Eye (tissue), 1 donor: ENCODE results near the gene RNF115.
"Not testable (repeated sequence)": the region's sequence is repeated elsewhere in the genome, so short reads cannot be mapped to it uniquely, and the experiment has no call there.

Source experiments
- DNase-seq: peaks from one replicate; pipeline ENCODE4 v3.0.0-alpha.2; 2015

Gene RNF115

DNA sequence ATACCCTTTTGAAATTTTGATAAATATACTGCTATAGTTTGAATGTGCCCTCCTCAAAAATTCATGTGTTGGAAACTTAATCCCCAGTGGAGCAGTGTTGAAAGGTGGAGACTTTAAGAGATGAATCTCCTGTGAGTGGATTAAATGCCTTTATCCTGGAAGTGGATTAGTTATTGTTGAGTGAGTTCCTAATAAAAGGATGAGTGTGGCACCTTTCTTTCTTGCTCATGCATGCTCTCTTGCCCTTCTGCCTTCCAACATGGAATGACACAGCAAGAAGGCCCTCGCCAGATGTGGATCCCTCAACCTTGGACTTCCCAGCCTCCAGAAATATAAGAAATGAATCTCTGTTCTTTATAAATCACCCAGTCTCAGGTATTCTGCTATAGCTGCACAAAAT lies 52.8 kb downstream of the RNF115 start:
- no peak for DNase-seq

DNA sequence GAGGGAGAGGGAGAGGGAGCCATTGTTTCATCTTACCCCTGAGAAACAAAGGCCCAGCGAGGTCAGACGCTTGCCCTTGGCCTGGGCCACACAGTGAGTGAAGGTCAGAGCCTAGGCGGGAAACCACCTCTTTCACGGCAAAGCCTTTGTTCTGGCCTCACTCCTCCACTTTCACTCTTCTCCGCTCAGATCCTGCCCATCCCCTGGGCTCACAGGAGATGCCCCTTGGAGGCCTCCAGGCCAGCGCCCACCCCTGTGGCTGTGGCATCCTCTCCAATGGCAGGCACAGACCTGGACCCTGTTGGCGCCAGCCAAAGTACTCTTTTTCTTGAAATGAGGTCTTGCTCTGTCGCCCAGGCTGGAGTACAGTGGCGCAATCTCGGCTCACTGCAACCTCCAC lies 55.9 kb downstream of the RNF115 start:
- DNase-seq, result not testable (repeated sequence)

DNA sequence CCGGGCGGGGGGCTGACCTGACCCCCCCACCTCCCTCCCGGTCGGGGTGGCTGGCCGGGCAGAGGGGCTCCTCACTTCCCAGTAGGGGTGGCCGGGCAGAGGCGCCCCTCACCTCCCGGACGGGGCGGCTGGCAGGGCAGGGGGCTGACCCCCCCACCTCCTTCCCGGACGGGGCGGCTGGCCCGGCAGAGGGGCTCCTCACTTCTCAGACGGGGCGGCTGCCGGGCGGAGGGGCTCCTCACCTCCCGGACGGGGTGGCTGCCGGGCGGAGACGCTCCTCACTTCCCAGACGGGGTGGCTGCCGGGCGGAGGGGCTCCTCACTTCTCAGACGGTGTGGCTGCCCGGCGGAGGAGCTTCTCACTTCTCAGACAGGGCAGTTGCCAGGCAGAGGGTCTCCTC lies 57.0 kb downstream of the RNF115 start:
- DNase-seq, result not testable (repeated sequence)

DNA sequence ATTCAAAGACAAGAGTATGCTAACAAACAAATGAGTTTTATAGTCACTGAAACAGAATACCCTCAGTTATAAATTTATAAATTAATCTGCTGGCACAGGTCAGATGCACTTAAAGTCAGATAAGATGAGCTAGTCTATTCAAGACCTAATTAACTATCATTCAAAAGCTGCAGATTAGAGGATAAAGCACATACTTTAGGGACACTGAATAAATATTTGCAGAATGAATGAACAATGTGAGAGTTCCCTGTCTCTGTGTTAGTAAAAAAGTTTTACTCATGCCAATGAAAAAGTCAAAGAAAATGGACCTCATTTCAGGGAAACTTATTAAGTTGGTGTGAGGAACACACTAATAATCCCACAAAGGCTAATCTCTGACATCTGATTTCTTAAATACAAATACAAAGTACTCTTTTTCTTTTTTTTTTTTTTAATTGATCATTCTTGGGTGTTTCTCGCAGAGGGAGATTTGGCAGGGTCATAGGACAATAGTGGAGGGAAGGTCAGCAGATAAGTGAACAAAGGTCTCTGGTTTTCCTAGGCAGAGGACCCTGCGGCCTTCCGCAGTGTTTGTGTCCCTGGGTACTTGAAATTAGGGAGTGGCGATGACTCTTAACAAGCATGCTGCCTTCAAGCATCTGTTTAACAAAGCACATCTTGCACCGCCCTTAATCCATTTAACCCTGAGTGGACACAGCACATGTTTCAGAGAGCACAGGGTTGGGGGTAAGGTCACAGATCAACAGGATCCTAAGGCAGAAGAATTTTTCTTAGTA lies 58.1 kb downstream of the RNF115 start:
- DNase-seq, result peak; percentile 3

DNA sequence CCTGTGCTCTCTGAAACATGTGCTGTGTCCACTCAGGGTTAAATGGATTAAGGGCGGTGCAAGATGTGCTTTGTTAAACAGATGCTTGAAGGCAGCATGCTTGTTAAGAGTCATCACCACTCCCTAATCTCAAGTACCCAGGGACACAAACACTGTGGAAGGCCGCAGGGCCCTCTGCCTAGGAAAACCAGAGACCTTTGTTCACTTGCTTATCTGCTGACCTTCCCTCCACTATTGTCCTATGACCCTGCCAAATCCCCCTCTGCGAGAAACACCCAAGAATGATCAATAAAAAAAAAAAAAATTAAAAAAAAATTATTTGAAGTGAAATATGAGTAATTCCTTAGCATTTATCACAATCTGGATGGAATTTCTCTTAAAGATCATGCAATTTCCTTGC lies 58.8 kb downstream of the RNF115 start:
- DNase-seq, result not testable (repeated sequence)

DNA sequence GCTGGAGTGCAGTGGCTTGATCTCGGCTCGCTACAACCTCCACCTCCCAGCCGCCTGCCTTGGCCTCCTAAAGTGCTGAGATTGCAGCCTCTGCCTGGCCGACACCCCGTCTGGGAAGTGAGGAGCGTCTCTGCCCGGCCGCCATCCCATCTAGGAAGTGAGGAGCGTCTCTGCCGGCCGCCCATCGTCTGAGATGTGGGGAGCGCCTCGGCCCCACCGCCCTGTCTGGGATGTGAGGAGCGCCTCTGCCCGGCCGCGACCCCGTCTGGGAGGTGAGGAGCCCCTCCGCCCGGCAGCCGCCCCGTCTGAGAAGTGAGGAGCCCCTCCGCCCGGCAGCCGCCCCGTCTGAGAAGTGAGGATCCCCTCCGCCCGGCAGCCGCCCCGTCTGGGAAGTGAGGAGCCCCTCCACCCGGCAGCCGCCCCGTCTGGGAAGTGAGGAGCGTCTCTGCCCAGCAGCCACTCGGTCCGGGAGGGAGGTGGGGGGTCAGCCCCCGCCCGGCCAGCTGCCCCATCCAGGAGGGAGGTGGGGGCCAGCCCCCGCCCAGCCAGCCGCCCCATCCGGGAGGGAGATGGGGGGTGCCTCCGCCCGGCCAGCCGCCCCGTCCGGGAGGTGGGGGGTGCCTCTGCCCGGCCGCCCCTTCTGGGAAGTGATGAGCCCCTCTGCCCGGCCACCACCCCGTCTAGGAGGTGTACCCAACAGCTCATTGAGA lies 59.5 kb downstream of the RNF115 start:
- DNase-seq, result not testable (repeated sequence)

DNA sequence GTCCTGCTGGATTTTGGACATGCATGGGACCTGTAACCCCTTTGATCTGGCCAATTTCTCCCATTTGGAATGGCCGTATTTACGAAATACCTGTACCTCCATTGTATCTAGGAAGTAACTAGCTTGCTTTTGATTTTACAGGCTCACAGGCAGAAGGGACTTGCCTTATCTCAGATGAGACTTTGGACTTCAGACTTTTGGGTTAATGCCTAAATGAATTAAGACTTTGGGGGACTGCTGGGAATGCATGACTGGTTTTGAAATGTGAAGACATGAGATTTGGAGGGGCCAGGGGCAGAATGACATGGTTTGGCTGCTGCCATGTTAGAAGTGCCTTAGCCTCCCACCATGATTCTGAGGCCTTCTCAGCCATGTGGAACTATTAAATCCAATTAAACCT lies 61.9 kb downstream of the RNF115 start:
- DNase-seq, result not testable (repeated sequence)

DNA sequence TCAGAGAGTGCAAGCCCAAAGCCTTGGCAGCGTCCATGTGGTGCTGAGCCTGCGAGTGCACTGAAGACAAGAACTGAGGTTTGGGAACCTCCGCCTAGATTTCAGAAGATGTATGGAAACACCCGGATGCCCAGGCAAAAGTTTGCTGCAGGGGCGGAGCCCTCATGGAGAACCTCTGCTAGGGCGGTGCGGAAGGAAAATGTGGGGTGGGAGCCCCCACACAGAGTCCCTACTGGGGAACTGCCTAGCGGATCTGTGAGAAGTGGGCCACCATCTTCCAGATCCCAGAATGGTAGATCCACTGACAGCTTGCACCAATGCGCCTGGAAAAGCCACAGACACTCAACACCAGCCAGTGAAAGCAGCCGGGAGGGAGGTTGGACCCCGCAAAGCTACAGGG lies 62.4 kb downstream of the RNF115 start:
- not testable (repeated sequence) for DNase-seq

DNA sequence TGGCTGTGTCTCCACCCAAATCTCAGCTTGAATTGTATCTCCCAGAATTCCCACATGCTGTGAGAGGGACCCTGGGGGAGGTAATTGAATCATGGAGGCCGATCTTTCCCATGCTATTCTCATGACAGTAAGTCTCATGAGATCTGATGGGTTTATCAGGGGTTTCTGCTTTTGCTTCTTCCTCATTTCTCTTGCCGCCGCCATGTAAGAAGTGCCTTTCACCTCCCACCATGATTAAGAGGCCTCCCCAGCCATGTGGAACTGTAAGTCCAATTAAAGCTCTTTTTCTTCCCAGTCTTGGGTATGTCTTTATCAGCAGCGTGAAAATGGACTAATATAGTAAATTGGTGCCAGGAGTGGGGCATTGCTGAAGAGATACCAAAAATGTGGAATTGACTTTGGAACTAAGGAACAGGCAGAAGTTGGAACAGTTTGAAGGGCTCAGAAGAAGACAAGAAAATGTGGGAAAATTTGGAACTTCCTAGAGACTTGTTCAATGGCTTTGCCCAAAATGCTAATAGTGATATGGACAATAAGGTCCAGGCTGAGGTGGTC lies 63.4 kb downstream of the RNF115 start:
- not testable (repeated sequence) for DNase-seq

DNA sequence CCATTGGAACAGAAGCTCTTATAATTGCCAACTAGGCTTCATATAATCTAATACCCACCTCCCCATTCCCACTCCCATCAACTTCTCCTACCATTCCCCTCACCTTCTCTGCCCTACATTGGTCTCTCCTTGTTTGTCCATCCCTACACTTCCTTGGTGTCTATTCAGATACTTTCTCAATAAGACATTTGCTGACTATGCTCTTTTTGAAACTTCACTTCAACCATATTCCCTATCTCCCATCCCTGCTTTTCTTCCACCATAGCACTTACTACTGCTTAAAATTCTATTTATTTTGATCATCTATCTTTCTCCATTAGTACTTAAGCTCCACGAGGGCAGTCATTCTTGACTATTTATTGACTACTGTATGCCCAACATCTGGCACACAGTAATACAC lies 64.2 kb downstream of the RNF115 start:
- DNase-seq, result no peak

DNA sequence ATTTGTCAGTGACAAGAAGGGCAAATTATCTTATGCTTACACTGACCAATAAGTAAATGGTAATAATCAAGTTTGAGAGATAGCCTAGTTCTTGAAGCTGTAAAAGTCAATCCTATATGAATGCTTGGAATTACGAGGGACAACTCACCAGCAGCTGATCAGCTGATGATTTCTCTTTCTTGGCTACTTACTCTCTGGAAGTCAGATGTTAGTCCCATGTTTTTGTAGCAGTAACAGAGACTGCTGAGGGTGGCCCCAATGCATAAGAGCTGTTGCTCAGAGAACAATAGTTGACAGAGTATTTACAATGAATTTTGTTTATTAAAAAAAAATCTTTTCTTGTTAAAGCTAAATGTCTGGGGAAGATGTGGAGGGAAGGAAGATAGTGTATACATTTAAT lies 65.3 kb downstream of the RNF115 start:
- no peak for DNase-seq

DNA sequence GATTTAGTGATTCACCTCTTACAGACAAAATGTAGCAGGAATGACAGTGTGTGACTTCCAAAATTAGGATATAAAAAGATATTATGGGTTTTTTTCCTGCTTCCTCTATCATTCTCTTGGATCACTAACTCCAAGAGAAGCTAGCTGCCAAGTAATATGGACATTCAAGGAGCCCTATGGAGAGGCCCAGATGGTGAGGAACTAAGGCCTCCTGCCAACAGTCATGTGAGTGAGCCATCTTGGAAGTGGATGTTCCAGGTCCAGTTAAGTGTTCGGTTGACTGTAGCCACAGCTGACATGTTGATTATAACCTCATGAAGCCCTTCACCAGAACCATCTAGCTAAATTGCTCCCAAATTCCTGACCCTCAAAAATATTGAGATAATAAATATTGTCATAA lies 65.8 kb downstream of the RNF115 start:
- no peak for DNase-seq

DNA sequence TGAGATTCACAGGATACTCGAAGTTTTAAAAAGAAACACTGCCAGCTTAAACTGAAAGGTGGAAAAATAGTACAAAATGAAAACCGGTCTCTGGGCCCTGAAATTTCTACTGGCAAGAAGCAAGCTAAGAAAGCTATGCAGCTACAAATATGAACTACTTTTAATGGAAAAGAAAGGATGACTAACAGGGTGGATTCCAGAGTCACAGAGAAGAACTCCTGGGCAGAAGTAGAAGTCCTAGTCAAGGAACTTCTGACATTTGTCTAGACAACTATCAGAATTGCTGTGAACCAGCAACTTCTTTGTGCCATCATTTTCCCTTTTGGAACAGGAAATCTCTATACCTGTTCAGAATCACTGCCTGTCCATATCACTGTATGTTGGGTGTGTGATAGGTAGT lies 66.5 kb downstream of the RNF115 start:
- no peak for DNase-seq

DNA sequence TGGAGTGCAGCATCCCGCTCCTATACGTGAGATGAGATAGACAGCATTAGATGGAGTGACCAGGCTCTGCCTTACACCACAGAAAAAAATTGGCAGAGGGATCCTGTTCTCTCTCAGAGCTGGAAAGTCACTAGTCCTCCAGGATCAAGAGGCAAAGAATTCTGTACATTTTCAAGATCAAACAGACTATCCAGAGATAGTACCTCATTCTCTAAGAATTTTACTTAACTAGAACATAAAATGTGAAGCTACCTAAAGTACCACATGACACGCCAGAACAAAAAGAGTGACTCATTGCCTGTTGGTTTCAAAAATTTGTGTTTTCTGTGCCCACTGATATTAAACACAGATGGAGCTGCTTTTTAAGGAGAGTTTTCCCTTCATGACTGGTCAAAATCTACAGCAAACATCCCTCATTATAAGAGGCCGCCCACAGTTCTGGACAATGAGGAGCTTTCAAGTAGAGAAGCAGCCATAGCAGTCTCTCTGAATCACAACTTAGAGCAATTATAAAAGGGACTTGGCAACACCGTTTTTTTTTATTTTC lies 72.3 kb downstream of the RNF115 start:
- DNase-seq, result peak; percentile 19

DNA sequence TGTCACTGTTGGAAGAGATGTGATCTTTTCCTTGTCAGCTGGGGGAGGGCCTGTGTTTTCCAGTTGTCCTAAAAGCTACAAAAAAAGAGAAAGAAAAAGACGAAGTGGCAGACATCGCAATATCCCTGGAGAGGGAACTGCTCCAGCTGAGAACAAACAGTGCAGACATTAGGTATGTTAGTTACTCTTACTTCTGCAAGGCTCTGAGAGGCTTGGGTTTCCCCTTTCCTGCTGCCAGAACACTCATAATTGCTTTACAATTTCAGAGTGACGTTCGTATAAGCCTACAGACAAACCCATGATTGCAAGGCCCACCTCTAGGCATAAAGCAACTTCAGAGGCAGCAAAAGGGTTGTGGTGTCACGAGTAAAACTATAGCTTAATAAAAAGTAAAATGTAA lies 73.5 kb downstream of the RNF115 start:
- DNase-seq, result no peak

DNA sequence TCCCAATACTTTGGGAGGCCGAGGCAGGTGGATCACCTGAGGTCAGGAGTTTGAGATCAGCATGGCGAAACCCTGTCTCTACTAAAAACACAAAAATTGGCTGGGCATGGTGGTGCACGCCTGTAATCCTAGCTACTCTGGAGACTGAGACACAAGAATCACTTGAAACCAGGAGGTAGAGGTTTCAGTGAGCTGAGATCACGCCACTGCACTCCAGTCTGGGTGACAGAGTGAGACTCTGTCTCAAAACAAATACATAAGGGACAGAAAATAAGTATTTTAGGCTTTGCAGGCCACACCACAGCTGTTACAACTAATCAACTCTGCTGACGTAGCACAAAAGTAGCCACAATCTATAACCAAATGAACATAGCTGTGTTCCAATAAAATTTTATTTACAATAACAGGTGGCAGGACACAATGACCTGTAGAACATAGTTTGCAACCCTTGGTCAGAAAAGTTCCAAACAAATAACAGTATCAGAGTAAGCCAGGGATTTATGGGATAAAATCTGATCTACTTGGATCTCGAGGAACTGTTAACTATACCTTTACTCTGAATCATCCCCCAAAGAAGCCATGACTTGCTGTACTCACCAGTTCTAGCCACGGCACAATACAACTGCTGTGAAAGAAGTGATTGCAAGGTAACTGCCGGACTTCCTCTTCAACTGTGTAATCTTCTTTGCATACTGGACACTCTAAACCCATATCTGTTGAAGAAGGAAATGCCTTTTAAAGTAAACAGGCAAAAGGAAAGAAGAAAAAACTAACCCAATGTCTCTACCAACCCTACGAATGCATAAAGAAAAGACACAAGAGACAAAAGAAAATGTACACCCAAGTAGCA lies 76.3 kb downstream of the RNF115 start:
- DNase-seq, result no peak

DNA sequence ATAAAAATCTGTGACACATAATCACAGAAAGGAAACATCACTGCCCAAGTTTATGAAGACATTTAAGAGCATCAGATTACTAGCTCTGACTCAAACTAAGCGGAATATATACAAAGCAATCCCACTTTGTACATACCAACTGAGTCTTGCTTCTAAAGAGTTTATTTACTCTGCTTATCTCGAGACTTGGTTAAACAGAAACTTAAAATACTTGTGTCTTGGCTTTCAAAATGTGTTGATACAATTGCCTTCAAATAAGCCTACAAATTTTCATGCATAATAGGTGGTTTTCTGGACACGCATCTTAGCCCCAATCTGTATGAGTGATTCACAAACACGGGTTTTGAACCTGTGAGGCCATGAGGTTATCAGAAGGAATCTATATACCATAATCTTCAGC lies 83.6 kb downstream of the RNF115 start:
- no peak for DNase-seq

DNA sequence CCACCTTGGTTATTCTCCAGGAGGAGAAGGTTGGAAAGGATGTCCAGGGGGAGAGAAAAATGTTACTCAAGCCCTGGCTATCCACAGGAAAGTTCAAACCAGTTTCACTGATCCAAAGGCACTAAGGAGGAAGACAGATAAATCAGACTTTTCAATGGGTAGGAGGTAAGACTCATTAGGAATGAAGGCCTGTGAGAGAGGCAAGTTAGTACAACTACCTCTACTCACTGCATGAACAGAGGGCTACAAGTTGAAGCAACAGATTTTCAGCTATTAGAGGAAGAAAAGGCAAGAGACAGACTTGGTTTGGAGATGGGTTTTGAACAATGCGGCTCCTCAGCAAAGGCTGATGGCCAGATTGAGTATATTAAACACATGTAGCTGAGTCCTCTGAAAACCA lies 87.7 kb downstream of the RNF115 start:
- DNase-seq, result no peak

DNA sequence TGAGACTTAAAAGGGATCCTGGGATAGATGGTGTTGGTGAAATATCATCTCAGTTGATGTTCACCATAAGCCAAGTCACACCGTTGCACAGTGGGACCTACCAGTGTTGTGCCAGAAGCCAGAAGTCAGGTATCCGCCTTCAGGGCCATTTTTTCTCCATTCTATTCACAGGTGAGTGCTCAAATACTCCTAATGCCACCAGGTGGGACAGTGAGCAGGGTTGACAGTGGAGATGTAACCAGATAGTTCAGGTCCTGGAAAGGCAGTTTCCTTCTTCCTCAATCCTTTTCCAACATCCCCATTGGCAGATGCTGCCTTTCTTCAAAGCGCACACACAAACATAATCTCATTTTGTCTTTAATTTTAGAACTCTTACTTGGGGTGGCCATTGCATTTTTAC lies 93.0 kb downstream of the RNF115 start:
- DNase-seq, result no peak

DNA sequence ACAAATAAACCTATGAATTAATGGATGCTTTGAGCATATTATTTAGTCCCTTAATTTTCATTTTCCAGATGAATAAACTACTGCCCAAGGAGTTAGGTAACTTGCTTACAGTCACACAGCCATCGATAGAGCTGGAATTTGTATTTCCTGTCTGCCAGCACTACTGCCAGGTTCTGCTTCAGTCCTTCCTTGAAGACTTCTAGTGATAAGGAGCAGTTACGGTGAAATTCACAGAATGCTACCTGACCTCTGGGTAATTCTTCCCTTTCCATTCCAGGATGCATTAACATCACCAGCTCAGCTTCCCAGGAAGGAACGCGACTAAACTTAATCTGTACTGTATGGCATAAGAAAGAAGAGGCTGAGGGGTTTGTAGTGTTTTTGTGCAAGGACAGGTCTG lies 93.4 kb downstream of the RNF115 start:
- no peak for DNase-seq

DNA sequence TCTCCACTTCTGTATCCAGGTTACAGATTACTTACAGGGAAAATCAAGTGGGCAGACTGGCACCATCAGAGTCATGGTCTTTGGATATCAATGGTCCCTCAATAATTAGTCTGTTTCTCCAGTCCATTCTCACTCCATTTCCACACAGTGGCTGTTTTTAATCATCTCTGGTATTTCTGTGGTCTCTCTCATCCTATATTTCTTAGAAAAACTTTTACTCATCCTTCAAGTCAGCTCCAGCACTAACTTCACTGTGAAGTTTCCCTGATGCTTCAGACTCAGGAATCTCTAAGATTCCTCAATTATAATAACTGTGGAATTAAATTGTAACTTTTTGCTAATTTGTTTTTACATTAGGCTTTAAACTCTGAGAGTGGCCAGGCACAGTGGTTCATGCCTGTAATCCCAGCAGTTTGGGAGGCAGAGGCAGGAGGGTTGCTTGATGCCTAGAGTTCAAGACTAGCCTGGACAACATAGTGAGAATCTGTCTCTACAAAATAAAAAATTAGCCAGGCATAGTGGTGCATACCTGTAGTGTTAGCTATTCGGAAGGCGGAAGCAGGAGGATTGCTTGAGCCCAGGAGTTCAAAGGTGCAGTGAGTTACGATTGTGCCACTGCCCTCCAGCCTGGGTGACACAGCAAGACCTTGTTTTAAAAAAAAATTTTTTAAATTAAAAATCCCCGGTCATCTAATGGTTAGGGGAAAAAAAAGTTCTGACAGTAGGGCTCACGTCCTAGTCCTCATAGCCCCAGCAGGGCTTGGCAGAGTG lies 94.0 kb downstream of the RNF115 start:
- DNase-seq, result no peak

DNA sequence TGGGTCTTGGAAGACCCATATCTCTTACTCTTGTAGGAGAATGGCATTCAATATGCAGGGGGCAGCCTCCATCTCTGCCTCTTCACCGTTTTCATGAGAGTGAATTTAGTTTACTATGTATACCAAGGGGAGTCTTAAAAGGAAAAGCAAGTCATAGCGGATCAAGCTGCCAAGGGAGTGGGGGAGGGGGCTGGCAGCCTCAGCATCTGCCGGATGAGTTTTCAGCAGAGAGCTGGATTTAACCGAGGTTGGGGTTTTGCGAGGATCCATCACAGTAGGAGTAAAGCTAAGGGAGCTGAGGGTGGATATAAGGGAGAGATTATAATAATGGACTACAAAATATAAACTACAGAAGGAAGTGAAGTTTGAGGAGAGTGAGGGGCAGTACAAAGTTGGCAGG lies 94.7 kb downstream of the RNF115 start:
- no peak for DNase-seq
